Activated naive CD4-positive, alpha-beta T cell treated with Interleukin-2 at 50 U/mL for 16 hours (primary cell): ENCODE measurements around the gene KLRC4.

Experiments
- DNase-seq: peaks from one replicate; pipeline ENCODE4 v3.0.0-alpha.2; 2020

KLRC4 gene

GRCh38 chr12:10366875-10367274 lies 42.7 kb downstream of the KLRC4 start:
- no peak for DNase-seq

- DNase-seq = no peak
Measured at GRCh38 chr12:10365696-10366405, 43.7 kb downstream of the KLRC4 start.

- peak; percentile 52 for DNase-seq
Measured at GRCh38 chr12:10364815-10365622, 44.5 kb downstream of the KLRC4 start.

GRCh38 chr12:10363914-10364814 lies 45.4 kb downstream of the KLRC4 start:
- peak; percentile 12 for DNase-seq

- DNase-seq = no peak
Measured at GRCh38 chr12:10363658-10363913, 46.0 kb downstream of the KLRC4 start.

- DNase-seq = no peak
Measured at GRCh38 chr12:10362828-10363657, 46.5 kb downstream of the KLRC4 start.

GRCh38 chr12:10362325-10362724 lies 47.2 kb downstream of the KLRC4 start:
- no peak for DNase-seq

GRCh38 chr12:10361622-10362021 lies 47.9 kb downstream of the KLRC4 start:
- DNase-seq = no peak

GRCh38 chr12:10361084-10361483 lies 48.5 kb downstream of the KLRC4 start:
- no peak for DNase-seq

GRCh38 chr12:10358969-10359368 lies 50.6 kb downstream of the KLRC4 start:
- DNase-seq = no peak

- no peak for DNase-seq
Measured at GRCh38 chr12:10358131-10358530, 51.4 kb downstream of the KLRC4 start.
